Measurements from ENCODE around the gene KLHL29. TPM values are rescaled to one million over a fixed set of nuclear protein-coding genes. Genes with fewer than 3 reads are reported as not detected.

The KLHL29 gene
- total RNA-seq, 1 experiment from 2014 or later, result 2.6 TPM

- intact Hi-C loops (cut with micrococcal nuclease), result no loop called here
- DNase-seq (no peak), ATAC-seq (no peak)
- Histone ChIP-seq H3K36me3 (ENCODE audit: low read depth, low read length) (no peaks in the 10 kb centered on the region), H3K9ac (ENCODE audit: low read length) (no peak overlapping the region), H3K9me2 (replicated peaks; ENCODE audit: low read length) (no peaks in the 10 kb centered on the region), H3K4me1 (ENCODE audit: insufficient read depth, low read length) (no peaks in the 10 kb centered on the region), H3F3A (ENCODE audit: low read length, unreplicated experiment) (no peaks in the 10 kb centered on the region), H4K20me1 (ENCODE audit: low read length) (no peaks in the 10 kb centered on the region), H3K9me3 (ENCODE audit: low read length) (no peaks in the 10 kb centered on the region), H3K4me3 (ENCODE audit: low read length) (no peak overlapping the region), H3K27ac (ENCODE audit: low read length) (no peak overlapping the region), H2AFZ (ENCODE audit: low read length) (no peak overlapping the region), H3K4me2 (ENCODE audit: low read length) (no peak overlapping the region), H3K27me3 (ENCODE audit: low read length) (no peaks in the 10 kb centered on the region), H3K79me2 (ENCODE audit: low read length) (no peaks in the 10 kb centered on the region)
- POLR2A ChIA-PET (ENCODE audit: unreplicated experiment), result no interaction called here
- no TSS peak for BruUV-seq (replicated peaks)
- TF ChIP-seq CTCF (conservative IDR thresholded peaks at IDR 0.05; ENCODE audit: low read depth, low read length) (no peak), EZH2phosphoT487 (IDR thresholded peaks at IDR 0.05; ENCODE audit: borderline replicate concordance, low read length) (no peak), EZH2 (IDR thresholded peaks at IDR 0.05; ENCODE audit: low read length, unreplicated experiment) (no peak)
- CTCF ChIA-PET, result no interaction called here
These were observed 275.3 kb downstream of the KLHL29 start for GRCh38 chr2:23660237-23660636.

GRCh38 chr2:23661276-23662050 lies 276.5 kb downstream of the KLHL29 start:
- ATAC-seq (no peak), DNase-seq (no peak)
- Histone ChIP-seq H3K79me2 (ENCODE audit: low read length) (no peaks in the 10 kb centered on the region), H3K9ac (ENCODE audit: low read length) (no peak overlapping the region), H3K27me3 (ENCODE audit: low read length) (no peaks in the 10 kb centered on the region), H3K9me2 (replicated peaks; ENCODE audit: low read length) (no peaks in the 10 kb centered on the region), H3K4me2 (ENCODE audit: low read length) (no peak overlapping the region), H3K4me3 (ENCODE audit: low read length) (no peak overlapping the region), H2AFZ (ENCODE audit: low read length) (no peak overlapping the region), H3F3A (ENCODE audit: low read length, unreplicated experiment) (no peaks in the 10 kb centered on the region), H3K27ac (ENCODE audit: low read length) (no peak overlapping the region), H3K36me3 (ENCODE audit: low read depth, low read length) (no peaks in the 10 kb centered on the region), H3K9me3 (ENCODE audit: low read length) (no peaks in the 10 kb centered on the region), H4K20me1 (ENCODE audit: low read length) (no peaks in the 10 kb centered on the region), H3K4me1 (ENCODE audit: insufficient read depth, low read length) (no peaks in the 10 kb centered on the region)
- intact Hi-C loops (cut with micrococcal nuclease), result no loop called here
- POLR2A ChIA-PET (ENCODE audit: unreplicated experiment), result no interaction called here
- BruUV-seq (replicated peaks), result no TSS peak
- TF ChIP-seq EZH2 (IDR thresholded peaks at IDR 0.05; ENCODE audit: low read length, unreplicated experiment) (no peak), EZH2phosphoT487 (IDR thresholded peaks at IDR 0.05; ENCODE audit: borderline replicate concordance, low read length) (no peak), CTCF (conservative IDR thresholded peaks at IDR 0.05; ENCODE audit: low read depth, low read length) (no peak)
- CTCF ChIA-PET, result no interaction called here

- no peak overlapping the region for H3K4me3 ChIP-seq (ENCODE audit: low read length)
- ATAC-seq (no peak), DNase-seq (no peak)
- H2AFZ ChIP-seq (ENCODE audit: low read length), result no peak overlapping the region
- no peaks in the 10 kb centered on the region for H3K79me2 ChIP-seq (ENCODE audit: low read length)
- H3K4me2 ChIP-seq (ENCODE audit: low read length), result no peak overlapping the region
- no peaks in the 10 kb centered on the region for H3K36me3 ChIP-seq (ENCODE audit: low read depth, low read length)
- H4K20me1 ChIP-seq (ENCODE audit: low read length), result no peaks in the 10 kb centered on the region
- ChIA-PET CTCF (no interaction called here), POLR2A (ENCODE audit: unreplicated experiment) (no interaction called here)
- BruUV-seq (replicated peaks), result no TSS peak
- no peaks in the 10 kb centered on the region for H3K4me1 ChIP-seq (ENCODE audit: insufficient read depth, low read length)
- H3K9ac ChIP-seq (ENCODE audit: low read length), result no peak overlapping the region
- no peaks in the 10 kb centered on the region for H3F3A ChIP-seq (ENCODE audit: low read length, unreplicated experiment)
- no peaks in the 10 kb centered on the region for H3K9me3 ChIP-seq (ENCODE audit: low read length)
- intact Hi-C loops (cut with micrococcal nuclease), result no loop called here
- H3K27me3 ChIP-seq (ENCODE audit: low read length), result no peaks in the 10 kb centered on the region
- TF ChIP-seq EZH2 (IDR thresholded peaks at IDR 0.05; ENCODE audit: low read length, unreplicated experiment) (no peak), CTCF (conservative IDR thresholded peaks at IDR 0.05; ENCODE audit: low read depth, low read length) (no peak), EZH2phosphoT487 (IDR thresholded peaks at IDR 0.05; ENCODE audit: borderline replicate concordance, low read length) (no peak)
- H3K27ac ChIP-seq (ENCODE audit: low read length), result no peak overlapping the region
- H3K9me2 ChIP-seq (replicated peaks; ENCODE audit: low read length), result no peaks in the 10 kb centered on the region
These were observed 277.5 kb downstream of the KLHL29 start for GRCh38 chr2:23662466-23662865.
